Mononuclear cell (primary cell): ENCODE measurements around the gene HOXC10. TPM values are rescaled to one million over a fixed set of nuclear protein-coding genes. Genes with fewer than 3 reads are reported as not detected.

ENCODE experiments used
- H3K27me3 ChIP-seq: 2 replicates; pipeline ENCODE4 v1.6.0; 2011; ENCODE audit warnings: low read length, control low read depth; ENCODE audit not compliant: insufficient read depth
- H3K4me1 ChIP-seq: 2 replicates; pipeline ENCODE4 v1.5.1; 2011; ENCODE audit warnings: mild to moderate bottlenecking, low read length, control low read depth; ENCODE audit not compliant: insufficient read depth
- H3K4me3 ChIP-seq: 2 replicates; pipeline ENCODE4 v1.5.1; 2011; ENCODE audit warnings: mild to moderate bottlenecking, low read length, moderate library complexity
- H3K9me3 ChIP-seq: 2 replicates; pipeline ENCODE4 v1.5.1; 2011; ENCODE audit warnings: low read depth, mild to moderate bottlenecking, control low read depth, low read length
- total RNA-seq: library from RNA; depleted of rRNA; stranded (reverse); fragments of >200 nt; gene quantifications from one replicate; pipeline ENCODE4 v1.2.3, GENCODE V29; 2012

Gene HOXC10
- total RNA-seq, 1 donor = not detected

- Histone ChIP-seq H3K4me1 (peaks cover 12% of the 10 kb centered on the region), H3K4me3 (no peak overlapping the region), H3K27me3 (peaks cover 95% of the 10 kb centered on the region), H3K9me3 (no peaks in the 10 kb centered on the region)
Observed at GRCh38 chr12:54033106-54033979, 48.4 kb downstream of the HOXC10 start.

DNA sequence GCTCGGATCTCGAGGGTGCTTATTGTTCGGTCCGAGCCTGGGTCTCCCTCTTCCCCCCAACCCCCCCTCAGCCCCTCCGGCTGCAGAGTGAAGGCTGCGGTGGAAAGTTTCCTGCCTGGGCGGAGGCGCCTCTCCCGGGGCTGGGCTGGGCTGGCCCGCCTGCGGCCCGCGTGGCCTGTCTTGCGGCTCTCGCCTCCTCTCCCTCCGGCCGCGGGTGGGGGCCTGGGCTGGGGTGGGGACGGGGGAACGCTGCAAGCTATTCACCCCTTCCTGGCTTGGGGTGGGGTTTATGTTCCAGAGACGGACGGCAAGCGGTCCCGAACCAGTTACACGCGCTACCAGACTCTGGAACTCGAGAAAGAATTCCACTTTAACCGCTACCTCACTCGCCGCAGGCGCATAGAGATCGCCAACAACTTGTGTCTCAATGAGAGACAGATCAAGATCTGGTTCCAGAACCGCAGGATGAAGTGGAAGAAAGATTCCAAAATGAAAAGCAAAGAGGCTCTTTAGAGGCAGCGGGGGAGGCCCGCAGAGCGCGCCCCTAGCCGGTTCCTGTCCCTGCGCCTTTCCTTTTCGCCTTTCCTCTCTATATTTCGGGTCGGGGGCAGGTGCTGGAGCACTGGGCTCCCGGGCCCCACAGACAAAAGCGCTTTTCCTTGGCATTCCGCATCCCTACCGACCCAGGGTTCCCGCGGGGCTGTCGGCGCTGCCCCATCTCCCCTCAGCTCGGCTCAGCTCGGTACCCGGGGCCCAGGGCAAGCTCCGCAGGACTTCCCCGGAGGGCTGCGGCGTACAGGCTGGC is 49.2 kb downstream of the HOXC10 start:
- peaks cover 96% of the 10 kb centered on the region for H3K27me3 ChIP-seq
- H3K9me3 ChIP-seq = no peaks in the 10 kb centered on the region
- no peak overlapping the region for H3K4me3 ChIP-seq
- peaks cover 12% of the 10 kb centered on the region for H3K4me1 ChIP-seq

GRCh38 chr12:54034785-54035310 is 49.9 kb downstream of the HOXC10 start:
- no peak overlapping the region for H3K4me3 ChIP-seq
- H3K9me3 ChIP-seq = no peaks in the 10 kb centered on the region
- peaks cover 12% of the 10 kb centered on the region for H3K4me1 ChIP-seq
- H3K27me3 ChIP-seq = peaks cover 97% of the 10 kb centered on the region

DNA sequence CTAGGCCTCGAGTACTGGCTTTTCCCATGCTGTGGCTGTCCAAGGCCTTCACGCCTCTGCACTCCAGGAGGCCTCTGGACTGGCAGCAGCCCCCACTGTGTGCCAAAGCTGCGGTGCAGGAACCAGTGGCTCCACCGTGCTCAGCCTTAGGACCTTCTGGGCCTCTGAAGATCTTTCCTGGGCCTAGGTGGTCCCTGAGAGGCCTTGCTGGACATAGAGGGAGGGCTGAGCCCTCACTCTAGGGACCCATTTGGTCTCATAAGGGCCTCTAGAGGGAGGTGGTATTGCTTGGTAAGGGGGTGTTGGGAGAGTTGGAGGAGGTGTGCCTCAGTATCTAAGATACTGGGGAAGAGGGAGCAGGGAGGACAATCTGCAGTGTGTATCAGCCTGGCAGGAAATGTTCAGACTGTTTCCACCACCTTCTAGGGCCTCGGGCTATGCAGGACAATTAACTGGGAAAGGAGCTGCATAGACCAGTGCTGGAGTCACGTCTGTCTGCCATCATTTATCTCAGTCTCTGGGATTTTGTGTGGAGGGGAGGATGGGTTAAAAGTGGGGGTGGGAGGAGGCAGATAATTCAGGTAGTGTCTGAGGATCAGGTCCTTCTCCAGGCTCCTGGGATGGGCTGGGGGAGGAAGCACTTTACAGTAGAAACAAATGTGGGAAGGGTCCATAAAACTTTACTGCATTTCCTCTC is 50.8 kb downstream of the HOXC10 start:
- no peaks in the 10 kb centered on the region for H3K9me3 ChIP-seq
- H3K4me3 ChIP-seq = no peak overlapping the region
- peaks cover 98% of the 10 kb centered on the region for H3K27me3 ChIP-seq
- H3K4me1 ChIP-seq = peaks cover 12% of the 10 kb centered on the region

DNA sequence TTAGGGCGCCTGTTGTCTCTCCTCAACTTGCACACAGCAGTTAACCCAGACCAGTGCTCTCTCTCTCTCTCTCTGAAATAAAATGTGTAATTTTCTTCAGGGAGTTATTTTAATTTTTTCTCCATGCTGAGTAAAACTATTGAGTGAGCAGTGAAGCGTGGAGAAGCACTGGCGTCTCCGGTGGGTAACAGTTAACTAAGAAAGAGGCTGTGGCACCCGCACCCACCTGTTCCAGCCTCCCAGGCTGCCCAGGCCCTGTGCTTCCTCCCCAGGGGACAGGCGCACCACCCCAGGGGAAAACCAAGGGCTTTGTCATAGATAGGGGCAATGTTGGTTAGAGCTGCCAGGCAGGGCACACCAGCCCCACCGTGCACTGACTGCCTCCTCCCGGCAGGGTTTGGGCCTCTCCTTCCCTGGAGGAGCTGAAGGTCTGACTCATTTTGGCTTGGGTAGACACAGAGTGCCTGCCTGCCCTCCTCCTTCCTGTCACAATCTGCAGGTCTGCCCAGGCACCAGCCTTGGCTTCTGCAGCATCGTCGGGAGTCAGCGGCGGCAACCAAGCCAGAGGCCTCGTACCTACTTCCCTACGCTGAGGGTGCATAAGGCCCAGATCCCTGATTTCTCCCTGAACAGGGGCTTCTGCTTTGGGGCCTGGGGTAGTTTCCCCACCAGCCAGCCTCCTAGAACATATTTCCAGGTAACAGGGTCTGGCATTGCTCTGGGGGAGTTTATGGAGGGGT is 51.8 kb downstream of the HOXC10 start:
- H3K27me3 ChIP-seq = peaks cover 97% of the 10 kb centered on the region

DNA sequence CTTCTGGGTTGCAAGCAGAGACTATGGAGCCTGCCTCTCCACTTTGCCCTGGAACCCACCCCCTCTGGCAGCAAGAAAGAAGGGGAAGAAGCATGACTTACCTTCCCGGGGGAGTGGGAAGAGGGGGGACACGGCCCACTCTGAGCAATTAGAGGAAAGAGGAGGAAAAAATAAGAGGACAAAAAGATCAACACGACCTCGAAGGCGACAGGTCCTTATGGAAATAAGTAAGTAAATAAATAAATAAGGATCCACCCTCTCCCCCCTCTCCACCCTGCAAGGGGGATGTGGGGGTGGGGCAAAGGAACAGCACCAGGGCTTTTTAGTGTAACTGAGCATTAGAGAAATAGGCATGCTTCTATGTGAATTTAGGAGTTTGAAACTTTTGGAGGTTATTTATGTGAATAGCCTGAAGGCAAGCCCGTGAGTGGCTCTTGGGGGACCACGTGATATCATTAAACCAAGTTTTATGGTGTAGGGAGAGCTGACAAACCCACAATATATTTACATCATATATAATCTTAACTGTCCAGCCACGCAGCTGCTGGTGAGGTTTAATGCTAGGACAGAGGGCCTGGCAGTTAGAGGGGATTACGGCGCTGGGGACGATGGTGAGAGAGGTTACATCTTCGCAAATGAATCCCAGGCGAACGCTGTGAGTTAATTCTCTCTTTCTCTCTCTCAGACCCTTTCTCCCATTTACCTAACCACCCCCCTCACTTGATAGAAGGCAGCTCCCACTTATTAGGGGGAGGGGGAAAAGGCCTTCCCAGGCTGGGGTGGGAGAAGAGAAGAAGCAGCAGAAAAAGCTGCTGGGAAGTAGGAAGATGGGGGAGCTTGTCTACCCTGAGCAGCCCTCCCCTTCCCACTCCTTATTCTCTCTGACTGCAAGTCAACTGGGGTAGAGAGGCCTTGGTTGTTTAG is 52.7 kb downstream of the HOXC10 start:
- H3K9me3 ChIP-seq = no peaks in the 10 kb centered on the region
- peaks cover 96% of the 10 kb centered on the region for H3K27me3 ChIP-seq
- H3K4me1 ChIP-seq = peaks cover 12% of the 10 kb centered on the region
- H3K4me3 ChIP-seq = no peak overlapping the region

More for the DNA sequence above, 51.8 kb downstream of the HOXC10 start:
- peaks cover 12% of the 10 kb centered on the region for H3K4me1 ChIP-seq
- no peak overlapping the region for H3K4me3 ChIP-seq
- H3K9me3 ChIP-seq = no peaks in the 10 kb centered on the region

- Histone ChIP-seq H3K4me1 (peaks cover 8% of the 10 kb centered on the region), H3K4me3 (no peak overlapping the region), H3K27me3 (peaks cover 96% of the 10 kb centered on the region), H3K9me3 (no peaks in the 10 kb centered on the region)
Observed at GRCh38 chr12:54038284-54038870, 53.4 kb downstream of the HOXC10 start.

- H3K27me3 ChIP-seq = peaks cover 98% of the 10 kb centered on the region
- no peak overlapping the region for H3K4me3 ChIP-seq
- H3K9me3 ChIP-seq = no peaks in the 10 kb centered on the region
- peaks cover 5% of the 10 kb centered on the region for H3K4me1 ChIP-seq
Observed at GRCh38 chr12:54038871-54039414, 54.0 kb downstream of the HOXC10 start.

GRCh38 chr12:54039417-54040147 is 54.6 kb downstream of the HOXC10 start:
- peaks cover 98% of the 10 kb centered on the region for H3K27me3 ChIP-seq

More at GRCh38 chr12:54039417-54040147, 54.6 kb downstream of the HOXC10 start:
- no peaks in the 10 kb centered on the region for H3K9me3 ChIP-seq
- H3K4me1 ChIP-seq = no peaks in the 10 kb centered on the region
- no peak overlapping the region for H3K4me3 ChIP-seq

Other genes with a start within 250 kb of the HOXC10 start
- gene CISTR, start 233.2 kb upstream of the HOXC10 start, total RNA-seq = not detected
- gene HOXC13, start 46.3 kb upstream of the HOXC10 start, total RNA-seq = not detected
- not detected for gene HOXC12, start 30.2 kb upstream of the HOXC10 start, total RNA-seq
- not detected for gene HOXC11, start 12.0 kb upstream of the HOXC10 start, total RNA-seq
- gene HOTAIR, start 10.2 kb upstream of the HOXC10 start, total RNA-seq = not detected
- gene HOXC9, start 15.0 kb downstream of the HOXC10 start, total RNA-seq = not detected
- not detected for gene HOXC8, start 23.8 kb downstream of the HOXC10 start, total RNA-seq
- gene HOXC6, start 43.3 kb downstream of the HOXC10 start, total RNA-seq = not detected
- gene HOXC5, start 47.9 kb downstream of the HOXC10 start, total RNA-seq = not detected
- gene HOXC4, start 68.7 kb downstream of the HOXC10 start, total RNA-seq = 0.42 TPM
- gene SMUG1, start 203.8 kb downstream of the HOXC10 start, total RNA-seq = 3.3 TPM